Glomerular visceral epithelial cell (primary cell): ENCODE results near the gene UBXN2A.
"Not testable (repeated sequence)": the region's sequence is repeated elsewhere in the genome, so short reads cannot be mapped to it uniquely, and the experiment has no call there.

ENCODE experiments used
- DNase-seq: peaks from one replicate; pipeline ENCODE4 v3.0.0-alpha.2; 2016; ENCODE audit errors: extremely low spot score

Gene UBXN2A

DNA sequence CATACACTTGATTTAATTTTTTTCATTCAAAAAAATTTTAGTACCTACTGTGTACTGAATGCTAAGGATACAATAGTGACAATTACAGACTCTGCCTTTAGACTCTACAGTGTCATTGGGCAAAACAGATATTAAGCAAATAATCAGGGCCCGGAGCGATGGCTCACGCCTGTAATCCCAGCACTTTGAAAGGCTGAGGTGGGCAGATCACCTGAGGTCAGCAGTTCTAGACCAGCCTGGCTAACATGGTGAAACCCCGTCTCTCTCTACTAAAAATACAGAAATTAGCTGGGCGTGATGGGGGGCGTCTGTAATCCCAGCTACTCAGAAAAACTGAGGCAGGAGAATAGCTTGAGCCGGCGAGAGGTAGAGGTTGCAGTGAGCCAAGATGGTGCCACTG, 1.4 kb downstream of the UBXN2A start:
- no peak for DNase-seq

DNA sequence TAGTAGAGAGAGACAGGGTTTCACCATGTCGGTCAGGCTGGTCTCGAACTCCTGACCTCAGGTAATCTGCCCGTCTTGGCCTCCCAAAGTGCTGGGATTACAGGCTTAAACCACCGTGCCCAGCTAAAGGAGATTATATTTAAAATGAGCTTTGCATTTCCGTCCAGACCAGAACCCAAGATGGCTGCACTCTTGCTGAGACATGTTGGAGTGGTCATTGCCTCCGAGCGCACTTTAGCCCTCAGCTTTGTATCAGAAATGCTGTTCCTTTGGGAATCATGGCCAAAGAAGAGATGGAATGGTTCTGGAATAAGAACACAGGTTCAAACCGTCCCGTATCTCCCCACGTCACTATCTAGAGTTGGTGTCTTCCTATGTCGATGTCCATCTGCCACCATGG, 3.4 kb downstream of the UBXN2A start:
- DNase-seq: no peak

DNA sequence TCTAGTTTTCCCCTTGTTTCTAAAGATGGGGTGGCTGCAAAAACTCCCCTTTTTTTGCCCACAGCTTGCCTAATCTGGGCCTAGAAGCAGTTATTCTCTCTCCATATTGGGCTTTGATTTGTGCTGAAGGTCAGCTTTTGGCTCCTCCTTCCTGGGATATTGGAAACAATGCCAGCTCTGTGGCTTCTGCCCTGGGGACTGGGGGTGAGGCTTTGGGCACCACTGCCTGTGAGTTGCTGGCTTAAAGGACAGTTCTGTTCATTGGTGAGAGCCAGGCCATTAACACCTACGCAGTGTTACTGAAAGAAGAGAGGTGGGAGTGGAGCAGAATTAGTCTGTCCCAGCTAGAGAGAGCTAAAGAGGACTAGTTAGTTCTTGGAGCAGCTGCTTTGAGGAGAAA, 4.3 kb downstream of the UBXN2A start:
- DNase-seq: no peak

DNA sequence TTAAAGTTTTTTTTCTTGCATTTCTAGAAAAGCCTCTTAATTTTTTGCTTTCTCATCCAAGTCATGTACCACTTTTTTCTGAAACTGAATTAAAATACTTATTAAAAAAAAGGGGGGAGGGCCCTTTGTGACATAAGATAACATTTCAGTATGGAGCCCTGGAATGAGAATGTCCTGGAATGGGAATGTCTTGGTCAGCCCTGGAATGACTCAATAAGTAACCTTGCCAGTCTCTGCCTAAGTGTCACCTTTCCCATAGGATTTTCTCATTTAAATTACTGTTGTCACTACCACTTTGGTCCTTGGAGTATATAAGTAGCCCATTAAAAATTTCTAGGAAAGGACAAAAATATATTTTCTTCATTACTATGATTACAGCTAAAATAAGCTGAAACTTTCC, 4.7 kb downstream of the UBXN2A start:
- no peak for DNase-seq

GRCh38 chr2:23947350-23947749, 7.1 kb downstream of the UBXN2A start:
- no peak for DNase-seq

DNA sequence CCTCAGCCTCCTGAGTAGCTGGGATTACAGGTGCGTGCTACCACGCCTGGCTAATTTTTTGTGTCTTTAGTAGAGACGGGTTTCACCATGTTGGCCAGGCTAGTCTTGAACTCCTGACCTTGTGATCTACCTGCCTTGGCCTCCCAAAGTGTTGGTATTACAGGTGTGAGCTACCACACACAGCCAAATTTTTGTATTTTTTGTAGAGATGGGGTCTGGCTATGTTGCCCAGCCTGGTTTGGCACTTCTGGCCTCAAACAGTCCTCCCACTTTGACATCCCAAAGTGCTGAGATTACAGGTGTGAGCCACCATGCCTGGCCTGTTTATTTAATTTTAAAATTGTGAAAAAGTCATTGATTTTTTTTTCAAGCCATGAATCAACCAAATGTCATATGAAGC, 12.3 kb downstream of the UBXN2A start:
- DNase-seq: not testable (repeated sequence)

DNA sequence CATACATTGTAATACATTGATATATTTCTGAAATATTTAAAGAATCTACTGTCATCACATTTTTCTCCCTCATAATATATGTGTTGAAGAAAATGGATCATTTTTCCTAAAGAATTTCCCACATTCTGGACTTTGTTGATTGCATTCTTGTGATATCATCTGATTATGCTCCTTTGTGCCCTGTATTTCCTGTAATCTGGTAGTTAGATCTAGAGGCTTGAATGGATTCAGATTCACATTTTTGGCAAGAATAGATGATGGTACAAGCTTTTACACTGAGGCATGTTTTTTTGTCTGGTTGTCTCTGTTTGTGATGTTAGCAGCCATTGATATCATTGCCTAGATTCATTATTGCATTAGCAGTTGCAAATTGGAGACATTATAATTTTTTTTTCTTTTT, 13.4 kb downstream of the UBXN2A start:
- DNase-seq: no peak

- DNase-seq: no peak
Measured at GRCh38 chr2:23954325-23955014, 14.2 kb downstream of the UBXN2A start.

- DNase-seq: no peak
Measured at GRCh38 chr2:23967846-23968245, 27.6 kb downstream of the UBXN2A start.

DNA sequence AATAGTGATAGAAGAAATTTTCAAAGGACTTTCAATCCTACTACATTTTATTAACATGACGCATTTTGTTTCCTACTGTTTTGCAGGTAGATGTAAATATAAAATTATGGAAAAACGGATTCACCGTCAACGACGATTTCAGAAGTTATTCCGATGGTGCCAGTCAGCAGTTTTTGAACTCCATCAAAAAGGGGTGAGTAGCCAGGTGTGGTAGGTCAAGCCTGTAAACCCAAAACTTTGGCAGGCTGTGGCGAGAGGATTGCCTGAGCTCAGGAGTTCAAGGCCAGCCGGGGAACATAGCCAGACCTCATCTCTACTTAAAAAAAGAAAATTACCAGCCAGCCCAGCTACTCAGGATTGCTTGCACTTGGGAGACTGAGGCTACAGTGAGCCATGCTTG, 36.6 kb downstream of the UBXN2A start:
- DNase-seq: no peak

- no peak for DNase-seq
Measured at GRCh38 chr2:23988371-23988770, 48.1 kb downstream of the UBXN2A start.

DNA sequence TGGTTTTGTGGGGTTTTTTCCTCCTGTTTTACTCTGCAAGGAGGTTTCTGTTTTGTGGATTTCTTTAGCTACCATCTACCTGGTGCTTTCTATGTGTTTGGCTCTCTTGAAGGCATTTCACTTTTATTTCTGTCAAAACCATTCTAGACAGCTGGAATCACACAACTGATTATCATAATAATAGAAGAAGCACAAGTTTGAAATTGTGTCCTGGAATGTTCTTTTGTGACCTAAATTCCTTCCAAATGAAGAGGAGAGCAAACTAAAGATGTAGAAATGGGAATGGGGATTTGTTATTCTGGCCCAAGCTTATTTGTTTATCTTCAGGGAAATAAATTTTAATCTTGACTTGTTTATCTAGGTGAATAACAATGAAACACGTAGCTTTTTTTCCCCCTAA, 52.7 kb downstream of the UBXN2A start:
- no peak for DNase-seq

DNA sequence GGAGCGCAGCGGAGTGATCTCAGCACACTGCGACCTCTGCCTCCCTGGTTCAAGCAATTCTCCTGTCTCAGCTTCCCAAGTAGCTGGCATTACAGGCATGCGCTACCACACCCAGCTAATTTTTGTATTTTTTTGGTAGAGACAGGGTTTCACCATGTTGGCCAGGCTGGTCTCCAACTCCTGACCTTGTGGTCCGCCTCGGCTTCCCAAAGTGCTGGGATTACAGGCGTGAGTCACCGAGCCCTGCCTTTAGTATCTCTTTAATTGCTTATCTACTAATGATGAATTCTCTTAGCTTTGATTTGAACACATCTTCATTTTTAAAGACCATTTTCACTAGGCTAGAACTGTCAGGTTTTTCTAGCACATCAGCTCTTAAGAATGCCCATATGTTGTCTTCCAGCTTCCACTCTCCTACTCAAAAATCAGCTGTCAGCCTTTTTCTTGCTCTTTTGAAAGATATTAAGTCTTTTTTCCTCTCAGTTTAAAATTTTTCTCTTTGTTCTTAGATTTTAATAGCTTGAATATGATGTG, 53.5 kb downstream of the UBXN2A start:
- DNase-seq: no peak

DNA sequence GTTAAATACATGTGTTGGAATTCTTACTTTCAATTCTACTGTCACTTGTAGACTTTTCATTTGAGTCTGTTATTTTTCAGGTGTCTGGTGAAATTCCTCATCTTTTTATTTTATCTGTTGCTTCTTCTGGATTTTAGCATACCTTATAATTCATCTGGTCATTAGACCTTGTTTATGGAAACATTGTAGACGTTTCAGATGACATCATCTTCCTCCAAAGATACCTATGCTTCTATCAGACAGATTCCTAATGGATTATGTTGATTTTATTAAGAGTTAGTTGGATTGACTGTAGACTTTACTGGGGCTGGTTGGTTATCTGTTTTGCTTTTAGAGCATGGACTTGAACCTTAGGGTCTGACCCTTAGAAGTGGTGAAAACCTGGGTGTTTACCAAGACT, 54.3 kb downstream of the UBXN2A start:
- DNase-seq: no peak

- no peak for DNase-seq
Measured at GRCh38 chr2:24007693-24008092, 67.4 kb downstream of the UBXN2A start.

DNA sequence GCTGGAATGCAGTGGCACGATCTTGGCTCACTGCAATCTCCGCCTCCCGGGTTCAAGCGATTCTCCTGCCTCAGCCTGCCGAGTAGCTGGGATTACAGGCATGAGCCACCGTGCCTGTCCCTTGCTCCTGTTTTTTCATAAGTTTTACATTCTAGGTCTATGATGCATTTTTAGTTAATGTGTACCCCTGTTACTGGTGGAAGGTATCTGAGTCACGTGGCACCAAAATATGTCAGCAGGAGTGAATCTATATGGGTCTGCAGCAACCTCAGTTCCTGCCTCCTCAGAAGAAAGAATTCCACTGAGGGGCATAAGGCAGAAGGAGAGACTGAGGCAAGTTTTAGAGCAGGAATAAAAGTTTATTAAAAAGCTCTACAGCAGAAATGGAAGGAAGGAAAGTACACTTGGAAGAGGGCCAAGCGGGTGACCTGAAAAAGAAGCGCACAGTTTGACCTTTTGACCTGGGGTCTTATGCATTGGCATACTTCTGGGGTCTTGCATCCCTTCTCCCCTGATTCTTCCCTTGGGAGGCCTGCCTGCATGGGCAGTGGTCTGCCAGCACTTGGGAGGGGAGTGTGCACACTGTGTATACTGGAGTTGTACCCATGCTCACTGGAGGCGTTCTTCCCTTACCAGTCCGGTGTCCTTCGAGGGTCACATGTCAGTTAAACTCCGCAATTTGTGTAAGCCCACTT, 68.6 kb downstream of the UBXN2A start:
- DNase-seq: peak; percentile 45

GRCh38 chr2:24009367-24009679, 69.1 kb downstream of the UBXN2A start:
- DNase-seq: no peak

GRCh38 chr2:24009680-24010476, 69.6 kb downstream of the UBXN2A start, which contains the start of gene MFSD2B:
MFSD2B (plus strand) TSS chr2:24010085; CDS start chr2:24010097, 12 bp downstream.
- DNase-seq: no peak

- no peak for DNase-seq
Measured at GRCh38 chr2:24010477-24011249, 70.4 kb downstream of the UBXN2A start.

- DNase-seq: no peak
Measured at GRCh38 chr2:24011250-24012104, 71.2 kb downstream of the UBXN2A start.
